ENCODE results near the gene GALNT9.

GRCh38 chr12:132281038-132281437 is 48.4 kb downstream of the GALNT9 start:
- no peak for TF ChIP-seq EZH2 (IDR thresholded peaks at IDR 0.05)
- TF ChIP-seq CTCF (IDR thresholded peaks at IDR 0.05), result no peak
- no peak for TF ChIP-seq EZH2phosphoT487 (IDR thresholded peaks at IDR 0.05)
